Breast epithelium (tissue), 4 donors: ENCODE measurements around the gene INPP4A. TPM values are rescaled to one million over a fixed set of nuclear protein-coding genes. Genes with fewer than 3 reads are reported as not detected.

Experiments used
- DNase-seq, 2 donors: peaks; one replicate each; pipeline ENCODE4 v3.0.0-alpha.2; 2019; ENCODE audit warnings: low spot score in 2 of 2
- H3K27ac ChIP-seq, 2 donors: fragments of 200-600 bp; sonication (generic) in 1 of 2; one replicate each; pipeline ENCODE4 v1.5.1; 2016 to 2019; ENCODE audit warnings: mild to moderate bottlenecking in 1 of 2
- H3K27me3 ChIP-seq, 2 donors: fragments of 200-600 bp; sonication (generic) in 1 of 2; one replicate each; pipeline versions ENCODE4 v1.5.1 to v1.6.0; 2017 to 2019; ENCODE audit warnings: control low read depth in 1 of 2, mild to moderate bottlenecking in 1 of 2
- H3K36me3 ChIP-seq: fragments of 200-600 bp; one replicate; pipeline ENCODE4 v1.5.1; 2019
- H3K4me1 ChIP-seq, 2 donors: fragments of 200-600 bp; sonication (generic); one replicate each; pipeline ENCODE4 v1.5.1; 2016 to 2019; ENCODE audit warnings: control low read depth in 1 of 2
- H3K4me3 ChIP-seq, 3 donors: fragments of 200-600 bp; sonication (generic); 1 replicate in 2 of 3; 2 replicates in 1 of 3; pipeline ENCODE4 v1.5.1; 2016 to 2019; ENCODE audit warnings: mild to moderate bottlenecking in 3 of 3, moderate library complexity in 2 of 3
- H3K9me3 ChIP-seq, 2 donors: fragments of 200-600 bp; sonication (generic) in 1 of 2; one replicate each; pipeline ENCODE4 v1.5.1; 2016 to 2019; ENCODE audit warnings: control low read depth in 1 of 2
- CTCF ChIP-seq, 3 donors: fragments of 450-650 bp; IDR thresholded peaks; one replicate each; pipeline ENCODE4 v1.5.1; 2016 to 2017; ENCODE audit warnings: antibody characterized with exemption in 3 of 3, mild to moderate bottlenecking in 3 of 3, moderate library complexity in 3 of 3
- POLR2A ChIP-seq: fragments of 450-650 bp; IDR thresholded peaks from one replicate; pipeline ENCODE4 v1.6.1; 2016; ENCODE audit warnings: antibody characterized with exemption, mild to moderate bottlenecking, moderate library complexity
- POLR2AphosphoS5 ChIP-seq, 3 donors: sonication (generic); formaldehyde crosslinking; IDR thresholded peaks; one replicate each; pipeline ENCODE4 v1.6.1; 2017; ENCODE audit warnings: antibody characterized with exemption in 3 of 3
- intact Hi-C: fragments of 100-400 bp; cut with DNase I; formaldehyde crosslinking; loops from one replicate; pipeline ENCODE4 v1.15.1; 2023; ENCODE audit warnings: low total_unique reads
- total RNA-seq, 3 donors: library from RNA; depleted of rRNA; stranded (reverse); fragments of >200 nt; gene quantifications; one replicate each; pipeline ENCODE4 v1.1.0, GENCODE V29; 2016

Gene INPP4A
- total RNA-seq, 3 donors from 2014 or later, result 22.6 to 35.4 (median 25.8) TPM

GRCh38 chr2:98578231-98578630, 133.6 kb downstream of the INPP4A start:
- no peaks in the 10 kb centered on the region for H3K27me3 ChIP-seq
- intact Hi-C loops, result no loop called here
- no peaks in the 10 kb centered on the region for H3K9me3 ChIP-seq
- TF ChIP-seq POLR2A (no peak), POLR2AphosphoS5 (IDR thresholded peaks at IDR 0.05) (no peak), CTCF (IDR thresholded peaks at IDR 0.05) (no peak)
- no peak overlapping the region for H3K4me3 ChIP-seq
- no peak overlapping the region for H3K27ac ChIP-seq
- no peaks in the 10 kb centered on the region for H3K36me3 ChIP-seq
- DNase-seq, result no peak
- no peaks in the 10 kb centered on the region for H3K4me1 ChIP-seq

GRCh38 chr2:98579926-98580325, 135.3 kb downstream of the INPP4A start:
- Histone ChIP-seq H3K27ac (no peak overlapping the region), H3K27me3 (no peaks in the 10 kb centered on the region), H3K4me1 (no peaks in the 10 kb centered on the region), H3K9me3 (no peaks in the 10 kb centered on the region), H3K36me3 (peaks cover 3% of the 10 kb centered on the region), H3K4me3 (no peak overlapping the region)
- intact Hi-C loops, result no loop called here
- no peak for DNase-seq
- TF ChIP-seq POLR2A (no peak), CTCF (IDR thresholded peaks at IDR 0.05) (no peak), POLR2AphosphoS5 (IDR thresholded peaks at IDR 0.05) (no peak)

GRCh38 chr2:98580656-98581284, 136.1 kb downstream of the INPP4A start:
- no peaks in the 10 kb centered on the region for H3K27me3 ChIP-seq
- no peaks in the 10 kb centered on the region for H3K9me3 ChIP-seq
- no peaks in the 10 kb centered on the region for H3K4me1 ChIP-seq
- peaks cover 3% of the 10 kb centered on the region for H3K36me3 ChIP-seq
- DNase-seq, result no peak
- TF ChIP-seq POLR2AphosphoS5 (IDR thresholded peaks at IDR 0.05), result no peak
- no peak for TF ChIP-seq POLR2A
- no peak for TF ChIP-seq CTCF (IDR thresholded peaks at IDR 0.05)
- H3K4me3 ChIP-seq, result no peak overlapping the region
- no peak overlapping the region for H3K27ac ChIP-seq
- intact Hi-C loops, result no loop called here

GRCh38 chr2:98582523-98582922, 137.9 kb downstream of the INPP4A start:
- Histone ChIP-seq H3K36me3 (peaks cover 3% of the 10 kb centered on the region), H3K27me3 (no peaks in the 10 kb centered on the region), H3K4me3 (no peak overlapping the region), H3K27ac (no peak overlapping the region), H3K4me1 (no peaks in the 10 kb centered on the region), H3K9me3 (no peaks in the 10 kb centered on the region)
- no peak for DNase-seq
- intact Hi-C loops, result no loop called here
- TF ChIP-seq POLR2A, result no peak
- TF ChIP-seq CTCF (IDR thresholded peaks at IDR 0.05), result no peak
- TF ChIP-seq POLR2AphosphoS5 (IDR thresholded peaks at IDR 0.05), result no peak

- no peaks in the 10 kb centered on the region for H3K27me3 ChIP-seq
- H3K27ac ChIP-seq, result no peak overlapping the region
- intact Hi-C loops, result no loop called here
- no peaks in the 10 kb centered on the region for H3K4me1 ChIP-seq
- H3K4me3 ChIP-seq, result no peak overlapping the region
- no peaks in the 10 kb centered on the region for H3K9me3 ChIP-seq
- H3K36me3 ChIP-seq, result peaks cover 3% of the 10 kb centered on the region
- TF ChIP-seq POLR2AphosphoS5 (IDR thresholded peaks at IDR 0.05) (no peak), CTCF (IDR thresholded peaks at IDR 0.05) (no peak), POLR2A (no peak)
- DNase-seq, result no peak
Observed at GRCh38 chr2:98583276-98583675, 138.6 kb downstream of the INPP4A start.
